Right lobe of liver (tissue), 6 donors: ENCODE measurements around the gene MED4. TPM values are rescaled to one million over a fixed set of nuclear protein-coding genes. Genes with fewer than 3 reads are reported as not detected.

Experiments used
- ATAC-seq, 4 donors: fragments of 200-7000 bp; cut with Tn5 transposase; one replicate each; pipeline ENCODE4 v1.9.1; 2020; ENCODE audit warnings: mild to moderate bottlenecking in 4 of 4, moderate library complexity in 4 of 4
- DNase-seq, 3 donors: peaks; one replicate each; pipeline ENCODE4 v3.0.0-alpha.2; 2020
- H3K27ac ChIP-seq, 3 donors: fragments of 200-600 bp; one replicate each; pipeline ENCODE4 v1.8.0; 2022
- H3K27me3 ChIP-seq, 2 donors: fragments of 200-600 bp; one replicate each; pipeline ENCODE4 v1.8.0; 2022
- H3K36me3 ChIP-seq, 4 donors: fragments of 200-600 bp; sonication (generic) in 1 of 4; one replicate each; pipeline versions ENCODE4 v1.5.1 to v1.8.0; 2017 to 2022; ENCODE audit warnings: control low read depth in 1 of 4
- H3K4me1 ChIP-seq, 4 donors: fragments of 200-600 bp; sonication (generic) in 1 of 4; one replicate each; pipeline versions ENCODE4 v1.5.1 to v1.8.0; 2017 to 2022; ENCODE audit warnings: control low read depth in 1 of 4
- H3K4me3 ChIP-seq, 3 donors: fragments of 200-600 bp; one replicate each; pipeline ENCODE4 v1.8.0; 2022
- H3K9me3 ChIP-seq, 4 donors: fragments of 200-600 bp; sonication (generic) in 1 of 4; one replicate each; pipeline versions ENCODE4 v1.5.1 to v1.8.0; 2017 to 2022; ENCODE audit warnings: control low read depth in 1 of 4
- POLR2A ChIP-seq: fragments of 450-650 bp; IDR thresholded peaks from one replicate; pipeline ENCODE4 v1.6.1; 2017; ENCODE audit warnings: antibody characterized with exemption, mild to moderate bottlenecking
- WGBS: methylation state at CpG from one replicate; pipeline ENCODE4 v1.1.6; 2018; ENCODE audit warnings: low coverage, low lambda C conversion rate; ENCODE audit not compliant: insufficient coverage; ENCODE audit errors: missing lambda C conversion rate; 5-methylcytosine and 5-hydroxymethylcytosine counted together
- intact Hi-C, 2 donors: fragments of 100-400 bp; cut with DNase I; formaldehyde crosslinking; loops; one replicate each; pipeline versions ENCODE4 v1.11.2 to v1.14.1; 2022
- small RNA-seq, 2 experiments: library from RNA; depleted of rRNA; stranded (forward); fragments of <200 nt; gene quantifications; one replicate each; pipeline ENCODE3, GENCODE V24; 2016
- total RNA-seq, 6 experiments: library from RNA; depleted of rRNA in 2 of 6; stranded (reverse); fragments of >200 nt in 2 of 6; fragmentation: NEBNext Ultra II Directional in 3 of 6; extraction: Animal tissue kit (Norgen Biotek cat#: 25700) in 3 of 6; gene quantifications; one replicate each; pipeline versions ENCODE4 v1.1.0 to v1.2.4, GENCODE V29; 2016 to 2023
- TF ChIP-seq, protein P1 (sequence below), 4 donors: fragments of 200-600 bp in 3 of 4; fragments of 450-650 bp in 1 of 4; IDR thresholded peaks; one replicate each; pipeline versions ENCODE4 v1.5.1 to v1.8.0; 2016 to 2022; ENCODE audit warnings: antibody characterized with exemption in 4 of 4, mild to moderate bottlenecking in 2 of 4
- donor health status: DM: no; HTN: yes; CAD: no.
- donor health status: DM: no; HTN: no; CAD: no.
- donor health status: DM: no; HTN: no; CAD: no.
- donor health status: DM: no; HTN: yes; CAD: no.
- donor health status: DM: no; HTN: yes; CAD: no.

The MED4 gene
- total RNA-seq, 6 experiments from 2014 or later, result 15.1 to 22.5 (median 20.7) TPM

DNA sequence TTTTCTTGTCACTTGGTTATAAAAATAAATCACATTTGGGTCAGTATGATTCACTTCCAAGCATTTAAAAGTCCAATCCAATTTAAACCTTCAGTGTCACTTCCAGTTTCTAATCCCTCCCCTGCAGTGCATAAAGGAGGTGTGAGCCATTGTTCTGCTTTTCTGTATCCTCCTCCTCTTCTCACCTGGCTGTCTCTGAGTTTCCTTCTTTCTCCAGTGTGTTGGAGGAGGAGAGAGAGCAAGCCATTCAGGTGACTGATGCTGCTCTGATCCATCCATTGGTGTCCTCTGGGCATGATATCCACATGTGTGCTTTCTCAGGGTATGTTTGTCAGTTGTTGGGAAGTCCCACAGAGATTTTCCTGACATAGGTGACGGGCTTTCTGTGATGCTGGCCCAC, 56.1 kb downstream of the MED4 start:
- no CpG with 5 or more reads among the region's 1 CpG for WGBS
- H3K4me3 ChIP-seq, result peak overlapping the region in 1 of 3 donors; percentile 69
- TF ChIP-seq, protein P1, sequence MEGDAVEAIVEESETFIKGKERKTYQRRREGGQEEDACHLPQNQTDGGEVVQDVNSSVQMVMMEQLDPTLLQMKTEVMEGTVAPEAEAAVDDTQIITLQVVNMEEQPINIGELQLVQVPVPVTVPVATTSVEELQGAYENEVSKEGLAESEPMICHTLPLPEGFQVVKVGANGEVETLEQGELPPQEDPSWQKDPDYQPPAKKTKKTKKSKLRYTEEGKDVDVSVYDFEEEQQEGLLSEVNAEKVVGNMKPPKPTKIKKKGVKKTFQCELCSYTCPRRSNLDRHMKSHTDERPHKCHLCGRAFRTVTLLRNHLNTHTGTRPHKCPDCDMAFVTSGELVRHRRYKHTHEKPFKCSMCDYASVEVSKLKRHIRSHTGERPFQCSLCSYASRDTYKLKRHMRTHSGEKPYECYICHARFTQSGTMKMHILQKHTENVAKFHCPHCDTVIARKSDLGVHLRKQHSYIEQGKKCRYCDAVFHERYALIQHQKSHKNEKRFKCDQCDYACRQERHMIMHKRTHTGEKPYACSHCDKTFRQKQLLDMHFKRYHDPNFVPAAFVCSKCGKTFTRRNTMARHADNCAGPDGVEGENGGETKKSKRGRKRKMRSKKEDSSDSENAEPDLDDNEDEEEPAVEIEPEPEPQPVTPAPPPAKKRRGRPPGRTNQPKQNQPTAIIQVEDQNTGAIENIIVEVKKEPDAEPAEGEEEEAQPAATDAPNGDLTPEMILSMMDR (IDR thresholded peaks at IDR 0.05), result no peak
- TF ChIP-seq POLR2A, result no peak
- ATAC-seq (no peak), DNase-seq (no peak)
- H3K27me3 ChIP-seq, result no peaks in the 10 kb centered on the region
- peaks cover 0 to 7% (median 0%) of the 10 kb centered on the region in 4 donors for H3K36me3 ChIP-seq
- H3K27ac ChIP-seq, result peak overlapping the region in 2 of 3 donors; percentile 96 to 99
- H3K4me1 ChIP-seq, result peaks cover 0 to 8% (median 0%) of the 10 kb centered on the region in 4 donors
- no peaks in the 10 kb centered on the region for H3K9me3 ChIP-seq
- intact Hi-C loops, result no loop called here

DNA sequence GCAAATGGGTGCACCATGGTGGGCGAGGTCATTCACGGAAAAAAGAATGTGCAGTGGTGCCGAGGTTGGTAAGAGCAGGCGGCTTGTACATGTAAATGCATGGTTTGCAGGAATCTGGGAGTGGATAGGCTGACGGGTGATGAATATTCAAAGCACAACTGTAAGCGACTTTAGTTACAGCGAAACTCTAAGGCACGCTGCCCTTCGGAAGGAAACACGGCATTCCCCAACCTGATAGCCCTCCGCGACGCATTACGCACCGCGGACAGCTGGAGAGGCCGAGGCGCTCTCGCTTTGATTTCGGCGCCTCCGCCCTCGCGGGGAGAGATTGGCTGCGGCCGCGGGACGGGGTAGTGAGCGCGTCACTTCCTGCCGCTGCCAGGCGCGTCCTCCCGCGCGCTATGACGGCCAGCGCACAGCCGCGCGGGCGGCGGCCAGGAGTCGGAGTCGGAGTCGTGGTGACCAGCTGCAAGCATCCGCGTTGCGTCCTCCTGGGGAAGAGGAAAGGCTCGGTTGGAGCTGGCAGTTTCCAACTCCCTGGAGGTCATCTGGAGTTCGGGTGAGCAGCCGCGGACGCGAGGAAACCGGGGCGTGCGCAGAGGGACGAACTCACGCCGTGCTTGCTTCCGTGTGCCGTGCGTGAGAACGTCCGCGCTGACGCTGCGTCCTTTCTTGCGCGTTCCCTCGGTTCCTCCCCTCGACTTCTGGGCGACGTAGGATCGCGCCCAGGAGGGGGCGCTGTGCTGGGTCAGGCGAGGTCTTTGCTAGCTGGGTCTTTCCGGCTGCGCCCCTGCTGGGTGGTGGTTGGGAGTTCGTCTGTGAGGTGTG, 57.3 kb downstream of the MED4 start, which contains the start of gene NUDT15:
Gene NUDT15, plus strand, starts transcription at position 381 of the 828 bp plus-strand sequence. Its CDS starts 21 bp downstream, at position 402.
- intact Hi-C loops, result no loop called here
- 0% methylated on average over 10 of the region's 82 CpGs for WGBS
- Histone ChIP-seq H3K27me3 (no peaks in the 10 kb centered on the region), H3K4me1 (peaks cover 0 to 8% (median 0%) of the 10 kb centered on the region in 4 donors), H3K36me3 (peaks cover 0 to 7% (median 0%) of the 10 kb centered on the region in 4 donors), H3K27ac (peak within 1 kb of the TSS; percentile 96 to 99 (median 97)), H3K9me3 (no peaks in the 10 kb centered on the region), H3K4me3 (peak within 1 kb of the TSS; percentile 69 to 90 (median 83))
- DNase-seq, result peak; percentile 94 to 96 (median 95)
- TF ChIP-seq, protein P1 (IDR thresholded peaks at IDR 0.05), result peak; percentile 96 to 100 (median 98)
- peak; percentile 93 for TF ChIP-seq POLR2A
- peak; percentile 98 to 99 (median 99) for ATAC-seq

DNA sequence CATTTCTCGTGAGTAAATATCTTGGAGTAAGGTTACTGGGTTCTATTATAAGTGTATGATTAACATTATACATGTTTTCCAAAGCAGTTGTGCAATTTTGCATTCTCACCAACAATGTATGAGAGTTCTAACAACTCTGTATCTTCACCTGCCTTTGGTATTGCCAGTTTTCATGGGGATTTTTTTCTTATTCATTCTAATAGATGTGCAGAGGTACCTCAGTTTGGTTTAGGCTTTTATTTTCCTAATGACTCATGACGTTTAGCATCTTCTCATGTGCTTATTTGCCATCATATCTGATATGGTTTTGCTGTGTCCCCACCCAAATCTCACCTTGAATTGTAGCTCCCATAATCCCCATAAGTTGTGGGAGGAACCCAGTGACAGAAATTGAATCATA, 65.0 kb downstream of the MED4 start:
- ATAC-seq (no peak), DNase-seq (no peak)
- TF ChIP-seq, protein P1 (IDR thresholded peaks at IDR 0.05), result no peak
- no peak for TF ChIP-seq POLR2A
- H3K4me3 ChIP-seq, result no peak overlapping the region
- intact Hi-C loops, result no loop called here
- no peaks in the 10 kb centered on the region for H3K36me3 ChIP-seq
- H3K9me3 ChIP-seq, result no peaks in the 10 kb centered on the region
- no peak overlapping the region for H3K27ac ChIP-seq
- H3K27me3 ChIP-seq, result no peaks in the 10 kb centered on the region
- 90% methylated on average over 2 of the region's 2 CpGs for WGBS
- no peaks in the 10 kb centered on the region for H3K4me1 ChIP-seq

DNA sequence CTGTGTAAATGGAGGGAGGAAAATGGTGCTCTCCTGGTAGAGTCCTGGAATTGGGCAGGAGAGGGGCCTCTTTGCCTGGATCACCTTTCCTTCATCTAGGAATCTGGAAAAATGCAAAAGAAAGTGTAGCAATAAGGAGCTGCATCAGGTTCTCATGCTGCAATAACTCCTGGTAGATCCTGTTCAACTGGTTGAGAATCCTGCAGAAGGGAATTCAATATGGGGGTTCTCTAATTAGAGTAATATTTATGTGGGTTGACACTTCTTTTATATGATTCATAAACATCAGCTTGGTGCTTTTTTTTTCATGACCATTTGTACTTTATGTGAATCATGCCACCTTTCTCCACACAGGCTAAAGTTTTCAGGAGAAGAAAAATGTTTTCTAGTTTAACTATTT, 66.8 kb downstream of the MED4 start:
- H3K27ac ChIP-seq, result no peak overlapping the region
- H3K27me3 ChIP-seq, result no peaks in the 10 kb centered on the region
- intact Hi-C loops, result no loop called here
- DNase-seq, result no peak
- no peak for TF ChIP-seq POLR2A
- TF ChIP-seq, protein P1 (IDR thresholded peaks at IDR 0.05), result no peak
- H3K9me3 ChIP-seq, result no peaks in the 10 kb centered on the region
- H3K4me3 ChIP-seq, result no peak overlapping the region
- H3K4me1 ChIP-seq, result no peaks in the 10 kb centered on the region
- no peak for ATAC-seq
- H3K36me3 ChIP-seq, result no peaks in the 10 kb centered on the region

Small RNA genes lying within 50 kb of the gene (small RNA-seq; reads per million reads assigned to genes)
- gene POLR2KP2, result 0 reads per million in 2 experiments

Other genes with a start within 250 kb of the MED4 start
- gene SUCLA2, start 93.8 kb downstream of the MED4 start, total RNA-seq, result 10 to 100 TPM; 16.0 to 35.8 (median 19.8) TPM
- gene NUDT15, start 57.4 kb downstream of the MED4 start, total RNA-seq, result 1 to 10 TPM; 5.1 to 7.6 (median 6.3) TPM
- 100 to 1,000 TPM; 203 to 381 (median 320) TPM for gene ITM2B, start 138.1 kb upstream of the MED4 start, total RNA-seq
- gene RB1, start 208.6 kb upstream of the MED4 start, total RNA-seq, result 10 to 100 TPM in 5 of 6 experiments, 1 to 10 TPM in 1; 6.2 to 19.4 (median 12.3) TPM